HepG2 (cell line): Measurements from ENCODE around the gene TEX50. TPM values are rescaled to one million over a fixed set of nuclear protein-coding genes. Genes with fewer than 3 reads are reported as not detected.

ENCODE experiments used
- ARID4A ChIP-seq: sonication (generic); formaldehyde crosslinking; IDR thresholded peaks from 2 replicates; pipeline ENCODE4 v1.5.0; 2020; ENCODE audit warnings: mild to moderate bottlenecking, missing genetic modification reagents, borderline replicate concordance
- BHLHE40 ChIP-seq: IDR thresholded peaks from 2 replicates; pipeline ENCODE4 v1.6.1; 2011; ENCODE audit warnings: low read length, improper control_type of control experiment
- CSRNP1 ChIP-seq: sonication (generic); formaldehyde crosslinking; IDR thresholded peaks from 2 replicates; pipeline ENCODE4 v1.8.1; 2023; ENCODE audit warnings: mild to moderate bottlenecking, missing genetic modification reagents
- DDIT3 ChIP-seq: sonication (generic); formaldehyde crosslinking; IDR thresholded peaks from 2 replicates; pipeline ENCODE4 v1.4.0; 2020; ENCODE audit warnings: mild to moderate bottlenecking, missing genetic modification reagents
- HHEX ChIP-seq: IDR thresholded peaks from 2 replicates; pipeline ENCODE4 v1.6.1; 2016; ENCODE audit warnings: control low read depth
- HNRNPLL ChIP-seq: fragments of 200-400 bp; formaldehyde crosslinking; IDR thresholded peaks from 2 replicates; pipeline ENCODE4 v1.6.1; 2017; ENCODE audit warnings: mild to moderate bottlenecking, low read depth, low read length; ENCODE audit not compliant: poor library complexity, severe bottlenecking
- KDM6A ChIP-seq: IDR thresholded peaks from 2 replicates; pipeline ENCODE4 v1.6.1; 2016; ENCODE audit warnings: low read depth
- MYPOP ChIP-seq: sonication (generic); formaldehyde crosslinking; IDR thresholded peaks from 2 replicates; pipeline ENCODE4 v1.8.1; 2023; ENCODE audit warnings: mild to moderate bottlenecking, moderate library complexity, missing genetic modification reagents
- STAG1 ChIP-seq: sonication (generic); formaldehyde crosslinking; IDR thresholded peaks from 2 replicates; pipeline ENCODE4 v1.4.0; 2020; ENCODE audit warnings: missing genetic modification reagents
- UBTF ChIP-seq: sonication (generic); formaldehyde crosslinking; IDR thresholded peaks from 2 replicates; pipeline ENCODE4 v1.4.0; 2020; ENCODE audit warnings: mild to moderate bottlenecking, missing genetic modification reagents
- ZBTB7A ChIP-seq: sonication (generic); formaldehyde crosslinking; IDR thresholded peaks from 2 replicates; pipeline ENCODE4 v1.8.0; 2022; ENCODE audit warnings: mild to moderate bottlenecking, missing genetic modification reagents
- ZMYM4 ChIP-seq: sonication (generic); formaldehyde crosslinking; IDR thresholded peaks from 2 replicates; pipeline ENCODE4 v1.8.1; 2023; ENCODE audit warnings: mild to moderate bottlenecking, missing genetic modification reagents
- ZNF10 ChIP-seq: sonication (generic); formaldehyde crosslinking; IDR thresholded peaks from 2 replicates; pipeline ENCODE4 v1.4.0; 2020; ENCODE audit warnings: mild to moderate bottlenecking, low read depth, missing genetic modification reagents, borderline replicate concordance
- ZNF670 ChIP-seq: sonication (generic); formaldehyde crosslinking; IDR thresholded peaks from 2 replicates; pipeline ENCODE4 v1.8.0; 2022; ENCODE audit warnings: mild to moderate bottlenecking, missing genetic modification reagents, borderline replicate concordance
- ZNF777 ChIP-seq: sonication (generic); formaldehyde crosslinking; IDR thresholded peaks from 2 replicates; pipeline ENCODE4 v1.4.0; 2020; ENCODE audit warnings: missing genetic modification reagents
- ZSCAN30 ChIP-seq: sonication (generic); formaldehyde crosslinking; IDR thresholded peaks from 2 replicates; pipeline ENCODE4 v1.5.0; 2020; ENCODE audit warnings: mild to moderate bottlenecking, missing genetic modification reagents
- polyA plus RNA-seq, 8 experiments: library from polyadenylated mRNA; depleted of rRNA in 3 of 8; stranded (reverse) in 7 of 8; unstranded in 1 of 8; fragments of >200 nt; fragmentation: Illumina TruSeq in 4 of 8; extraction: Trizol in 4 of 8; gene quantifications; 2 replicates each; pipeline versions ENCODE4 v1.2.1 to v1.2.3, GENCODE V29; 2011 to 2016; ENCODE audit warnings: low read depth in 4 of 8, missing spikeins in 1 of 8, mixed read lengths in 1 of 8; ENCODE audit not compliant: insufficient read depth in 1 of 8
- total RNA-seq, 5 experiments: library from RNA; depleted of rRNA; stranded (reverse); fragments of >200 nt; fragmentation: Illumina TruSeq; extraction: Trizol; gene quantifications; 2 replicates each; pipeline ENCODE4 v1.2.3, GENCODE V29; 2016; ENCODE audit warnings: low read depth in 1 of 5

TEX50 gene
- total and polyA plus RNA-seq, 2 of the 13 experiments (the other 11 are each of a cell fraction or from before 2014, with no cell fraction given): not detected

- TF ChIP-seq ARID4A (CRISPR knock-in tag) (no peak), CSRNP1 (no peak), BHLHE40 (no peak), ZNF10 (CRISPR knock-in tag) (no peak), ZMYM4 (no peak), HHEX (CRISPR knock-in tag) (no peak), ZNF777 (CRISPR knock-in tag) (no peak), ZNF670 (CRISPR knock-in tag) (no peak), ZSCAN30 (no peak), UBTF (CRISPR knock-in tag) (no peak), DDIT3 (CRISPR knock-in tag) (no peak), STAG1 (CRISPR knock-in tag) (0 out of 2 replicates have a peak, but pooled peaks have one; percentile 6), ZBTB7A (CRISPR knock-in tag) (no peak), HNRNPLL (peak; percentile 69), MYPOP (peak; percentile 97), KDM6A (CRISPR knock-in tag) (no peak)
Observed at GRCh38 chr1:173669491-173669941, 34.4 kb downstream of the TEX50 start, which contains the start of gene ANKRD45 (continued).
